ENCODE data around the gene HECTD4.

DNA sequence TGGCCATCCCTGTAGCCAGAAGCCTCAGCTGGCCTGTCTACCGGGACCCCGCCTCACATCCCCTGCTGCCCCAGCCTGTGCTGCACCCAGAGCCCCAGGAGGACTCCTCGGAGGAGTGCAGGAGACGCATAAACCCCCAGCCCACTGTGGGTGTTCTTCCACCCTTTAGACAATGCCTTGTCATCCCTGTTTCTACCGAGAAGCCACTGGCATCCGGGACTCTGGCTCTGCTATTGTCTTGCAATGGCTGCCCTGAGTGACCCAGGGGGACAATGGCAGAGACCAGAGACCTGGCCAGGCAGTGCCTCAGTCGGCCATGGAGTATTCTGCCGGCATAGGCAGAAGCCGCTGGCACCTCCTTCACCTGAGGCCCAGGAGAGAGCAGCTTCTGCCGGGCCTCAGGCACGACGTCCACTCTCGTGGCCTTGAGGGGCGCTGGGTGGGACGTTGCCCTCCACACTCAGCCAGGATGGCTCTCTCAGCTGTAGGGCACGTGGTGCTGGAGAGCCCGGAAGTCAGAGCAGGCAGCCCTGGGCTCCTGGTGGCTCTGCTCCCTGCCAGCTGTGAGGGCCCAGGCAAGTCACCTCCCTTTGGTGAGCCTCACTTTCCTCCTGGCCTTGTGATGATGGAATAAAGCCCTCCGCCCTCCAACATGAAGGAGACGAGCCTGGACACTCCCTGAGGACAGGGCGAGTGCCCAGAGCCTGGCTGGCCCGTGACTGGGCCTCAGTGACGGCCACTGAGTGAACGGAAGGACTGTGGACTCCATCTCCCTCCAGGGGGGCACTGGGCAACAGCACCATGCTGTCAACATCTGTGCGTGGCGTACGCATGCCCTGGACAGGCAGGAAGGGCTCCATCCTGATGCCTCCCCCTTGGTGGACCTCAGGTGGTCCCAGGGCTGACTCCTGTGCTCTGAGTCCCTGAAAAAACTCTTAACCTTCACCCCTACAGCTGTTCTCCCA is 215.9 kb downstream of the HECTD4 start:
- TF ChIP-seq, protein P1, sequence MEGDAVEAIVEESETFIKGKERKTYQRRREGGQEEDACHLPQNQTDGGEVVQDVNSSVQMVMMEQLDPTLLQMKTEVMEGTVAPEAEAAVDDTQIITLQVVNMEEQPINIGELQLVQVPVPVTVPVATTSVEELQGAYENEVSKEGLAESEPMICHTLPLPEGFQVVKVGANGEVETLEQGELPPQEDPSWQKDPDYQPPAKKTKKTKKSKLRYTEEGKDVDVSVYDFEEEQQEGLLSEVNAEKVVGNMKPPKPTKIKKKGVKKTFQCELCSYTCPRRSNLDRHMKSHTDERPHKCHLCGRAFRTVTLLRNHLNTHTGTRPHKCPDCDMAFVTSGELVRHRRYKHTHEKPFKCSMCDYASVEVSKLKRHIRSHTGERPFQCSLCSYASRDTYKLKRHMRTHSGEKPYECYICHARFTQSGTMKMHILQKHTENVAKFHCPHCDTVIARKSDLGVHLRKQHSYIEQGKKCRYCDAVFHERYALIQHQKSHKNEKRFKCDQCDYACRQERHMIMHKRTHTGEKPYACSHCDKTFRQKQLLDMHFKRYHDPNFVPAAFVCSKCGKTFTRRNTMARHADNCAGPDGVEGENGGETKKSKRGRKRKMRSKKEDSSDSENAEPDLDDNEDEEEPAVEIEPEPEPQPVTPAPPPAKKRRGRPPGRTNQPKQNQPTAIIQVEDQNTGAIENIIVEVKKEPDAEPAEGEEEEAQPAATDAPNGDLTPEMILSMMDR (conservative IDR thresholded peaks at IDR 0.05) = no peak
- TF ChIP-seq EZH2 (IDR thresholded peaks at IDR 0.05; ENCODE audit: low read depth) = no peak

Data from PC-9 (cell line).